K562 (cell line): ENCODE results near the gene EIF5. TPM values are rescaled to one million over a fixed set of nuclear protein-coding genes. Genes with fewer than 3 reads are reported as not detected.

Source experiments
- ARID2 ChIP-seq: fragments of 450-650 bp; IDR thresholded peaks from 2 replicates; pipeline ENCODE4 v1.6.1; 2017; ENCODE audit warnings: antibody characterized with exemption, mild to moderate bottlenecking
- BCL6 ChIP-seq: fragments of 250-450 bp; sonication (Bioruptor Pico); IDR thresholded peaks from 2 replicates; pipeline ENCODE4 v1.4.0; 2020
- CAMTA2 ChIP-seq: fragments of 250-450 bp; sonication (Bioruptor Pico); conservative IDR thresholded peaks from 2 replicates; pipeline ENCODE4 v1.5.1; 2022
- ELF4 ChIP-seq: fragments of 450-650 bp; formaldehyde crosslinking; IDR thresholded peaks from 2 replicates; pipeline ENCODE4 v1.4.0; 2022; ENCODE audit warnings: missing genetic modification characterization
- JUND ChIP-seq, 2 experiments: IDR thresholded peaks; 2 replicates in 1 of 2; 3 replicates in 1 of 2; pipeline ENCODE4 v1.6.1; 2011; ENCODE audit warnings: borderline replicate concordance in 2 of 2, low read depth in 2 of 2, low read length in 2 of 2, improper control_type of control experiment in 1 of 2, missing biosample characterization in 1 of 2, missing genetic modification characterization in 1 of 2, missing genetic modification reagents in 1 of 2
- NFE2L1 ChIP-seq: fragments of 450-650 bp; IDR thresholded peaks from 2 replicates; pipeline ENCODE4 v1.6.1; 2016; ENCODE audit warnings: missing genetic modification characterization, low read depth, mild to moderate bottlenecking, missing compliant biosample characterization, moderate library complexity, borderline replicate concordance
- NUFIP1 ChIP-seq: fragments of 450-650 bp; IDR thresholded peaks from 2 replicates; pipeline ENCODE4 v1.6.1; 2018; ENCODE audit not compliant: partially characterized antibody
- PHF21A ChIP-seq: fragments of 450-650 bp; IDR thresholded peaks from 2 replicates; pipeline ENCODE4 v1.6.1; 2017; ENCODE audit warnings: low read depth, borderline replicate concordance
- POU5F1 ChIP-seq: fragments of 150-350 bp; IDR thresholded peaks from 2 replicates; pipeline ENCODE4 v1.6.1; 2014; ENCODE audit warnings: borderline replicate concordance, low read length, low read depth, mild to moderate bottlenecking; ENCODE audit not compliant: partially characterized antibody
- RBM14 ChIP-seq: fragments of 200-400 bp; formaldehyde crosslinking; IDR thresholded peaks from 2 replicates; pipeline ENCODE4 v1.6.1; 2018; ENCODE audit warnings: low read depth, mild to moderate bottlenecking, low read length, moderate library complexity, borderline replicate concordance; ENCODE audit not compliant: insufficient read depth
- STAT5A ChIP-seq: IDR thresholded peaks from 2 replicates; pipeline ENCODE4 v1.6.1; 2012; ENCODE audit warnings: low read length, inconsistent platforms, borderline replicate concordance
- ZNF133 ChIP-seq: fragments of 250-450 bp; sonication (Bioruptor Pico); IDR thresholded peaks from 2 replicates; pipeline ENCODE4 v1.4.0; 2020; ENCODE audit warnings: mild to moderate bottlenecking
- ZNF174 ChIP-seq: fragments of 250-450 bp; sonication (Bioruptor Pico); IDR thresholded peaks from 2 replicates; pipeline ENCODE4 v1.4.0; 2020; ENCODE audit warnings: mild to moderate bottlenecking
- ZNF239 ChIP-seq: fragments of 250-450 bp; sonication (Bioruptor Pico); IDR thresholded peaks from 2 replicates; pipeline ENCODE4 v1.4.0; 2020; ENCODE audit warnings: mild to moderate bottlenecking
- ZNF263 ChIP-seq: sonication (generic); formaldehyde crosslinking; IDR thresholded peaks from 2 replicates; pipeline ENCODE4 v1.8.0; 2022; ENCODE audit warnings: mild to moderate bottlenecking, missing genetic modification reagents, borderline replicate concordance
- ZNF444 ChIP-seq: fragments of 250-450 bp; sonication (Bioruptor Pico); IDR thresholded peaks from 2 replicates; pipeline ENCODE4 v1.4.0; 2020; ENCODE audit warnings: mild to moderate bottlenecking, moderate library complexity
- ZNF57 ChIP-seq: fragments of 450-650 bp; formaldehyde crosslinking; IDR thresholded peaks from 2 replicates; pipeline ENCODE4 v1.4.0; 2020; ENCODE audit warnings: mild to moderate bottlenecking, moderate library complexity
- polyA plus RNA-seq, 8 experiments: library from polyadenylated mRNA; depleted of rRNA in 4 of 8; stranded (reverse) in 5 of 8; unstranded in 3 of 8; fragments of >200 nt; fragmentation: Nextera tagmentation in 2 of 8; fragmentation: Illumina TruSeq in 1 of 8; extraction: Ambion mirVana in 2 of 8; extraction: Trizol in 1 of 8; gene quantifications; 2 replicates each; pipeline versions ENCODE4 v1.2.1 to v1.2.3, GENCODE V29; 2011 to 2014; ENCODE audit warnings: inconsistent platforms in 1 of 8, missing spikeins in 1 of 8
- total RNA-seq, 7 experiments: library from RNA; depleted of rRNA in 6 of 7; stranded (reverse); fragments of >200 nt in 6 of 7; fragmentation: Illumina TruSeq in 2 of 7; extraction: Trizol in 2 of 7; gene quantifications; 2 replicates each; pipeline versions ENCODE4 v1.2.1 to v1.2.3, GENCODE V29; 2011 to 2021; ENCODE audit warnings: low replicate concordance in 1 of 7
- TF ChIP-seq, protein P1 (sequence below): sonication (generic); formaldehyde crosslinking; IDR thresholded peaks from 2 replicates; pipeline ENCODE4 v1.8.0; 2022; ENCODE audit warnings: mild to moderate bottlenecking, missing genetic modification reagents
- TF ChIP-seq, protein P2 (sequence below): fragments of 450-650 bp; formaldehyde crosslinking; IDR thresholded peaks from 2 replicates; pipeline ENCODE4 v1.4.0; 2020; ENCODE audit warnings: mild to moderate bottlenecking, moderate library complexity
- TF ChIP-seq, protein P3 (sequence below): sonication (generic); formaldehyde crosslinking; IDR thresholded peaks from 2 replicates; pipeline ENCODE4 v1.8.0; 2022; ENCODE audit warnings: missing genetic modification reagents, mild to moderate bottlenecking, borderline replicate concordance

EIF5 gene
- total and polyA plus RNA-seq, 9 of the 15 experiments (the other 6 are each of a cell fraction or from before 2014, with no cell fraction given) = 92.7 to 442 (median 190) TPM

DNA sequence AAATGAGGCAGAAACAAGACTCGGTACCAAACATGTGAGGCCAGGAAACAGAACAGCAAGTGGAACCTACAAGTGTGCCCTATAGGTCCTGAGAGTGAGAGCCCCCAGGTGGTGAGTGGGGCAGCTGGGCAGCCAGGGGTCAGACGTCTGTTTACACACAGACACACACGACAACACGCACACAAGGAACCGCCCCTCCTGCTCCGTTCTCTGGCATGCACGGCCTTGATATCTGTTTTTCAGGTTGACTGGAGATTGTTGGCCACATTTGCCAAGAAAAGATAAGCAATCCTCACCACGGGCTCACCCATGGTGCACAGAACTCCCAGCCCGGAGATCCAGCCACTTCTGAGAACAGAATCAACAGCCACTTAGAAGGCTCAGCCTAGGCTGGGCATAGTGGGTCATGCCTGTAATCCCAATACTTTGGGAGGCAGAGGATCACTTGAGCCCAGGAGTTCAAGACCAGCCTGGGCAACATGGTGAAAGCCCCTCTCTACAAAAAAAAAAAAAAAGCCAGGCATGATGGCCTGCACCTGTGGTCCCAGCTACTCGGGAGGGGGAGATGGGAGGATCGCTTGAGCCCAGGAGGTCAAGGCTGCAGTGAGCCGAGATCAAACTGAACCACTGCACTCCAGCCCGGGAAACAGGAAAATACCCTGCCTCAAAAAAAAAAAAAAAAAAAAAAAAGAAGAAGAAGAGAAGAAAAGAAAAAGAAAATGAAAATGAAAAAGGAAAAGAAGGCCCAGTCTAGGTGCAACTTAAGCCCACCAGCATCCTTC lies 19.4 kb upstream of the EIF5 start (continued):
- TF ChIP-seq, protein P1, sequence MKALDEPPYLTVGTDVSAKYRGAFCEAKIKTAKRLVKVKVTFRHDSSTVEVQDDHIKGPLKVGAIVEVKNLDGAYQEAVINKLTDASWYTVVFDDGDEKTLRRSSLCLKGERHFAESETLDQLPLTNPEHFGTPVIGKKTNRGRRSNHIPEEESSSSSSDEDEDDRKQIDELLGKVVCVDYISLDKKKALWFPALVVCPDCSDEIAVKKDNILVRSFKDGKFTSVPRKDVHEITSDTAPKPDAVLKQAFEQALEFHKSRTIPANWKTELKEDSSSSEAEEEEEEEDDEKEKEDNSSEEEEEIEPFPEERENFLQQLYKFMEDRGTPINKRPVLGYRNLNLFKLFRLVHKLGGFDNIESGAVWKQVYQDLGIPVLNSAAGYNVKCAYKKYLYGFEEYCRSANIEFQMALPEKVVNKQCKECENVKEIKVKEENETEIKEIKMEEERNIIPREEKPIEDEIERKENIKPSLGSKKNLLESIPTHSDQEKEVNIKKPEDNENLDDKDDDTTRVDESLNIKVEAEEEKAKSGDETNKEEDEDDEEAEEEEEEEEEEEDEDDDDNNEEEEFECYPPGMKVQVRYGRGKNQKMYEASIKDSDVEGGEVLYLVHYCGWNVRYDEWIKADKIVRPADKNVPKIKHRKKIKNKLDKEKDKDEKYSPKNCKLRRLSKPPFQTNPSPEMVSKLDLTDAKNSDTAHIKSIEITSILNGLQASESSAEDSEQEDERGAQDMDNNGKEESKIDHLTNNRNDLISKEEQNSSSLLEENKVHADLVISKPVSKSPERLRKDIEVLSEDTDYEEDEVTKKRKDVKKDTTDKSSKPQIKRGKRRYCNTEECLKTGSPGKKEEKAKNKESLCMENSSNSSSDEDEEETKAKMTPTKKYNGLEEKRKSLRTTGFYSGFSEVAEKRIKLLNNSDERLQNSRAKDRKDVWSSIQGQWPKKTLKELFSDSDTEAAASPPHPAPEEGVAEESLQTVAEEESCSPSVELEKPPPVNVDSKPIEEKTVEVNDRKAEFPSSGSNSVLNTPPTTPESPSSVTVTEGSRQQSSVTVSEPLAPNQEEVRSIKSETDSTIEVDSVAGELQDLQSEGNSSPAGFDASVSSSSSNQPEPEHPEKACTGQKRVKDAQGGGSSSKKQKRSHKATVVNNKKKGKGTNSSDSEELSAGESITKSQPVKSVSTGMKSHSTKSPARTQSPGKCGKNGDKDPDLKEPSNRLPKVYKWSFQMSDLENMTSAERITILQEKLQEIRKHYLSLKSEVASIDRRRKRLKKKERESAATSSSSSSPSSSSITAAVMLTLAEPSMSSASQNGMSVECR (CRISPR knock-in tag) = no peak
- TF ChIP-seq ZNF174 (CRISPR knock-in tag) (no peak), POU5F1 (no peak), ZNF444 (no peak), JUND (IDR thresholded peaks at IDR 0.05; ENCODE audit: borderline replicate concordance, low read depth, low read length) (peak; percentile 3; the same call in 1 of the 2 replicates), JUND (tag; IDR thresholded peaks at IDR 0.05; ENCODE audit: borderline replicate concordance, low read depth, low read length) (no peak; the same call in 2 of the 3 replicates), ZNF133 (CRISPR knock-in tag) (no peak), CAMTA2 (CRISPR knock-in tag) (no peak), NUFIP1 (no peak), ELF4 (no peak), BCL6 (CRISPR knock-in tag) (no peak), ZNF263 (no peak), PHF21A (no peak), ARID2 (no peak), NFE2L1 (tag) (no peak), STAT5A (peak; percentile 73; the same call in 1 of the 2 replicates), ZNF57 (CRISPR knock-in tag) (no peak), ZNF239 (CRISPR knock-in tag) (no peak), RBM14 (no peak)
- TF ChIP-seq, protein P2, sequence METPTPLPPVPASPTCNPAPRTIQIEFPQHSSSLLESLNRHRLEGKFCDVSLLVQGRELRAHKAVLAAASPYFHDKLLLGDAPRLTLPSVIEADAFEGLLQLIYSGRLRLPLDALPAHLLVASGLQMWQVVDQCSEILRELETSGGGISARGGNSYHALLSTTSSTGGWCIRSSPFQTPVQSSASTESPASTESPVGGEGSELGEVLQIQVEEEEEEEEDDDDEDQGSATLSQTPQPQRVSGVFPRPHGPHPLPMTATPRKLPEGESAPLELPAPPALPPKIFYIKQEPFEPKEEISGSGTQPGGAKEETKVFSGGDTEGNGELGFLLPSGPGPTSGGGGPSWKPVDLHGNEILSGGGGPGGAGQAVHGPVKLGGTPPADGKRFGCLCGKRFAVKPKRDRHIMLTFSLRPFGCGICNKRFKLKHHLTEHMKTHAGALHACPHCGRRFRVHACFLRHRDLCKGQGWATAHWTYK = no peak
- TF ChIP-seq, protein P3, sequence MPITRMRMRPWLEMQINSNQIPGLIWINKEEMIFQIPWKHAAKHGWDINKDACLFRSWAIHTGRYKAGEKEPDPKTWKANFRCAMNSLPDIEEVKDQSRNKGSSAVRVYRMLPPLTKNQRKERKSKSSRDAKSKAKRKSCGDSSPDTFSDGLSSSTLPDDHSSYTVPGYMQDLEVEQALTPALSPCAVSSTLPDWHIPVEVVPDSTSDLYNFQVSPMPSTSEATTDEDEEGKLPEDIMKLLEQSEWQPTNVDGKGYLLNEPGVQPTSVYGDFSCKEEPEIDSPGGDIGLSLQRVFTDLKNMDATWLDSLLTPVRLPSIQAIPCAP (CRISPR knock-in tag) = no peak
